OCI-LY1 (cell line): ENCODE measurements around the gene AP1G2.

Experiments
- H2AFZ ChIP-seq: fragments of 200-600 bp; sonication (generic), shearing (Covaris generic); 2 replicates; pipeline ENCODE4 v1.6.0; 2014; ENCODE audit warnings: antibody characterized with exemption, mild to moderate bottlenecking, low read length
- H3F3A ChIP-seq: fragments of 200-600 bp; sonication (generic), shearing (Covaris generic); 2 replicates; pipeline ENCODE4 v1.6.0; 2014; ENCODE audit warnings: mild to moderate bottlenecking, antibody characterized with exemption, low read length, moderate library complexity; ENCODE audit not compliant: insufficient read depth
- H3K27ac ChIP-seq: fragments of 200-600 bp; sonication (generic); 2 replicates; pipeline ENCODE4 v1.5.1; 2014; ENCODE audit warnings: low read length, mixed run types, mild to moderate bottlenecking, low read depth; ENCODE audit not compliant: poor library complexity, severe bottlenecking
- H3K27me3 ChIP-seq: fragments of 200-600 bp; sonication (generic); 2 replicates; pipeline ENCODE4 v1.6.0; 2014; ENCODE audit warnings: antibody characterized with exemption, mild to moderate bottlenecking, low read length, moderate library complexity; ENCODE audit not compliant: insufficient read depth
- H3K36me3 ChIP-seq: fragments of 200-600 bp; sonication (generic); 2 replicates; pipeline ENCODE4 v1.6.1; 2014; ENCODE audit warnings: mild to moderate bottlenecking, antibody characterized with exemption, low read length, moderate library complexity, mixed read lengths; ENCODE audit not compliant: insufficient read depth
- H3K4me1 ChIP-seq: fragments of 200-600 bp; sonication (generic); 2 replicates; pipeline ENCODE4 v1.5.1; 2014; ENCODE audit warnings: mild to moderate bottlenecking, low read length, moderate library complexity; ENCODE audit not compliant: insufficient read depth, severe bottlenecking
- H3K4me2 ChIP-seq: fragments of 200-600 bp; sonication (generic), shearing (Covaris generic); 2 replicates; pipeline ENCODE4 v1.6.1; 2014; ENCODE audit warnings: low read length
- H3K4me3 ChIP-seq: fragments of 200-600 bp; sonication (generic); 2 replicates; pipeline ENCODE4 v1.5.1; 2014; ENCODE audit warnings: low read length, low read depth, mild to moderate bottlenecking, mixed read lengths; ENCODE audit not compliant: poor library complexity, severe bottlenecking
- H3K79me2 ChIP-seq: fragments of 200-600 bp; shearing (Covaris generic); 2 replicates; pipeline ENCODE4 v1.6.1; 2016; ENCODE audit warnings: mixed run types, low read length, mixed read lengths; ENCODE audit not compliant: insufficient read depth
- H3K9ac ChIP-seq: fragments of 200-600 bp; sonication (generic), shearing (Covaris generic); 2 replicates; pipeline ENCODE4 v1.6.1; 2014; ENCODE audit warnings: mild to moderate bottlenecking, low read length, mixed read lengths
- H3K9me2 ChIP-seq: fragments of 200-600 bp; sonication (generic), shearing (Covaris generic); 2 replicates; pipeline ENCODE4 v1.6.1; 2014; ENCODE audit warnings: low read depth, mild to moderate bottlenecking, low read length, mixed read lengths
- H3K9me3 ChIP-seq: fragments of 200-600 bp; shearing (Covaris generic); 2 replicates; pipeline ENCODE4 v1.6.1; 2014; ENCODE audit warnings: low read length, mixed read lengths
- H4K20me1 ChIP-seq: fragments of 200-600 bp; sonication (generic), shearing (Covaris generic); 2 replicates; pipeline ENCODE4 v1.6.0; 2016; ENCODE audit warnings: mild to moderate bottlenecking, low read length; ENCODE audit not compliant: insufficient read depth
- CTCF ChIP-seq: fragments of 200-600 bp; sonication (generic), shearing (Covaris generic); IDR thresholded peaks from 2 replicates; pipeline ENCODE4 v1.5.1; 2017; ENCODE audit warnings: mild to moderate bottlenecking, antibody characterized with exemption, low read length, moderate library complexity, mixed read lengths
- EZH2 ChIP-seq: fragments of 200-600 bp; sonication (generic), shearing (Covaris generic); IDR thresholded peaks from 2 replicates; pipeline ENCODE4 v1.8.0; 2017; ENCODE audit warnings: borderline replicate concordance, mixed run types, mild to moderate bottlenecking, antibody characterized with exemption, low read length, moderate library complexity, mixed read lengths

The AP1G2 gene

GRCh38 chr14:23542261-23542660, 25.3 kb downstream of the AP1G2 start:
- TF ChIP-seq CTCF (no peak), EZH2 (no peak)
- H3K9me2 ChIP-seq, result no peaks in the 10 kb centered on the region

GRCh38 chr14:23540141-23540469, 27.5 kb downstream of the AP1G2 start:
- Histone ChIP-seq H4K20me1 (no peaks in the 10 kb centered on the region), H3K4me3 (no peak overlapping the region), H3K27ac (no peak overlapping the region), H3K4me2 (no peak overlapping the region), H3F3A (no peaks in the 10 kb centered on the region), H3K9me3 (no peaks in the 10 kb centered on the region), H3K27me3 (no peaks in the 10 kb centered on the region), H3K4me1 (peaks cover 6% of the 10 kb centered on the region), H3K36me3 (no peaks in the 10 kb centered on the region), H3K9ac (no peak overlapping the region), H2AFZ (no peak overlapping the region), H3K9me2 (no peaks in the 10 kb centered on the region), H3K79me2 (no peaks in the 10 kb centered on the region)
- TF ChIP-seq CTCF (no peak), EZH2 (no peak)

More at GRCh38 chr14:23542261-23542660, 25.3 kb downstream of the AP1G2 start:
- H3F3A ChIP-seq, result no peaks in the 10 kb centered on the region
- H3K36me3 ChIP-seq, result no peaks in the 10 kb centered on the region
- H3K4me2 ChIP-seq, result no peak overlapping the region
- H2AFZ ChIP-seq, result no peak overlapping the region
- H4K20me1 ChIP-seq, result no peaks in the 10 kb centered on the region
- H3K79me2 ChIP-seq, result no peaks in the 10 kb centered on the region
- no peaks in the 10 kb centered on the region for H3K9me3 ChIP-seq
- H3K4me1 ChIP-seq, result peaks cover 6% of the 10 kb centered on the region
- H3K27ac ChIP-seq, result no peak overlapping the region
- H3K27me3 ChIP-seq, result no peaks in the 10 kb centered on the region
- H3K9ac ChIP-seq, result no peak overlapping the region
- no peak overlapping the region for H3K4me3 ChIP-seq

GRCh38 chr14:23539248-23540140, 28.1 kb downstream of the AP1G2 start:
- no peaks in the 10 kb centered on the region for H3F3A ChIP-seq
- TF ChIP-seq CTCF (peak; percentile 68), EZH2 (no peak)
- H3K27ac ChIP-seq, result no peak overlapping the region
- H3K9ac ChIP-seq, result no peak overlapping the region
- no peaks in the 10 kb centered on the region for H3K9me2 ChIP-seq
- H3K79me2 ChIP-seq, result no peaks in the 10 kb centered on the region
- no peak overlapping the region for H3K4me3 ChIP-seq
- no peaks in the 10 kb centered on the region for H3K36me3 ChIP-seq
- no peaks in the 10 kb centered on the region for H3K9me3 ChIP-seq
- no peak overlapping the region for H2AFZ ChIP-seq
- no peaks in the 10 kb centered on the region for H4K20me1 ChIP-seq
- no peaks in the 10 kb centered on the region for H3K27me3 ChIP-seq
- no peak overlapping the region for H3K4me2 ChIP-seq
- H3K4me1 ChIP-seq, result no peaks in the 10 kb centered on the region
